RWPE1 (cell line): ENCODE measurements around the gene LRRC36.
"Not testable (repeated sequence)": the region's sequence is repeated elsewhere in the genome, so short reads cannot be mapped to it uniquely, and the experiment has no call there.

Experiments used
- CTCF ChIA-PET: fragments of 350-600 bp; sonication (Branson Sonifier 250); formaldehyde crosslinking; extraction: SDS; loops from one replicate; lab custom pipeline; 2021; lab: Yijun Ruan, JAX
- POLR2A ChIA-PET: fragments of 400-600 bp; formaldehyde crosslinking; extraction: SDS; loops from one replicate; lab custom pipeline; 2020; ENCODE audit warnings: antibody characterized with exemption; ENCODE audit not compliant: low non-redundant PET; lab: Yijun Ruan, JAX
- DNase-seq: peaks from one replicate; pipeline ENCODE4 v3.0.0; 2012; ENCODE audit warnings: low spot score
- H3K27ac ChIP-seq: fragments of 450-650 bp; 2 replicates; pipeline ENCODE4 v1.5.1; 2017
- CTCF ChIP-seq: fragments of 450-650 bp; conservative IDR thresholded peaks from 2 replicates; pipeline ENCODE4 v1.5.1; 2017; ENCODE audit warnings: low read depth, mild to moderate bottlenecking

The LRRC36 gene

GRCh38 chr16:67413978-67414911 is 87.6 kb downstream of the LRRC36 start:
- no peak overlapping the region for H3K27ac ChIP-seq
- no peak for TF ChIP-seq CTCF
- ChIA-PET POLR2A (interaction anchor here (0.6 kb wide), 1 partner anchor 35 kb away, joined by 5 read pairs; no protein-coding TSS in a partner anchor), CTCF (interaction anchor here (0.6 to 0.9 kb wide), 3 partner anchors 14 to 133 kb away, joined by 3 to 5 read pairs (median 4); no protein-coding TSS in a partner anchor)
- DNase-seq, result no peak

DNA sequence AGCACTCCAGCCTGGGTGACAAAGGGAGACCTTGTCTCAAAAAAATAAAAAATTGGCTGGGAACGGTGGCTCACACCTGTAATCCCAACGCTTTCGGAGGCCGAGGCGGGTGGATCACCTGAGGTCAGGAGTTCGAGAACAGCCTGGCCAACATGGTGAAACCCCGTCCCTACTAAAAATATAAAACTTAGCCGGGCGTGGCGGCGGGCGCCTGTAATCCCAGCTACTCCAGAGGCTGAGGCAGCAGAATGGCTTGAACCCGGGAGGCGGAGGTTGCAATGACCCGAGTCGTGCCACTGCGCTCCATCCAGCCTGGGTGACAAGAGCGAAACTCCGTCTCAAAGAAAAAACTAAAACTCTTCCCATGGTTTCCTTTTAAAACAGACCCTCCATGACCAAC is 88.8 kb downstream of the LRRC36 start:
- CTCF ChIA-PET, result interaction anchor here (0.9 kb wide), 1 partner anchor 9 kb away, joined by 3 read pairs; no protein-coding TSS in a partner anchor
- DNase-seq, POLR2A ChIA-PET: not testable (repeated sequence)
- peak overlapping the region; percentile 50 for H3K27ac ChIP-seq

DNA sequence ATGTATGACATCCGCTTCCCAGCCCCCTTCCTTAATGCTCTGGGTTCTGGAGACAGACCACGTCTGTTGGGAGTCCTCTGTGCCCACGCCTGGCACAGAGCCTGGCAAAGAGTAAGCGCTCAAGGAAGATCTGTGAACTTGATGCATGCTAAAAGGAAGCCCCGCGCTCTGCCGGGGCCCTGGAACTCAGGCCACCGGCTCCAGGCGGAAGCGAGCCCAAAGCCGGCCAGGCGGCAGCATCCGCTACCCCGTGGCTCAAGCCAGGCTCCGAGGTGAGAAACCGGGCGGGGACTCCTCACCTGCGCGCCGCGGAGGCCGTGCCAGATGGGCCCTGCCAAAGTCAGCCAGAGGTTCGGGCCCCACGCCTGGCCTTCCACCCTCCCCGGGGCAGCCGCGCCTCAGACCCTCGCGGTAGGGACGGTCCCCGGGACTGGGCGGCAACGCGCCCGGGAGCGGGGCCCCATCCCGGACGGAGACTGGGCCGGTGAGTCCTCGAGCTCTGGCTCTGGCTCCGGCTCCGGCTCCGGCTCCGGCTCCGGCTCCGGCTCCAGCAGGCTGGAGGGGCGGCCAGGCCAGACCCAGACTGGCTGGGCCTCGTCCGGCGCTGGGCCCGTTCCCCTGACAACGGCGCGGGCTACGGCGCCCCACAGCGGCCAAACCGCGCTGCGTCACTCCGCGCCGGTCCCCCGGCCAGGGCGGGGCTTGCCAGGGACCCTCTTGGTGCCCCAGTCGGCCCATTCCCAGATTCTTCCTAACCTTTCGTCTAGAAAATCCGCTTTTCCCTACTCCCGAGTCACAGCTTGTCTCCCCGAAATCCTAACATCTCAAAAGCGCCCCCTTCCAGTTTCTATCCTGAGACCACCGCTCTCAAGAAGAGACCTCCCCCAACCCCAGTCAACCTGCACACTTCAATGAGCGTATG is 89.5 kb downstream of the LRRC36 start, which contains the start of gene ZDHHC1:
TSS of gene ZDHHC1 (minus strand) at position 606 of the 922 bp plus-strand sequence. CDS start 8,702 bp downstream, outside the sequence.
- H3K27ac ChIP-seq, result peak within 1 kb of the TSS; percentile 50
- peak; percentile 52 for DNase-seq
- ChIA-PET CTCF (interaction anchor here (0.6 to 1.6 kb wide), 9 partner anchors 8 to 137 kb away, joined by 3 to 6 read pairs (median 3); no protein-coding TSS in a partner anchor), POLR2A (no interaction called here)
- TF ChIP-seq CTCF, result peak; percentile 79

- TF ChIP-seq CTCF, result no peak
- no peak for DNase-seq
- ChIA-PET POLR2A (no interaction called here), CTCF (interaction anchor here (0.6 to 1.6 kb wide), 7 partner anchors 10 to 139 kb away, joined by 3 to 5 read pairs (median 3); no protein-coding TSS in a partner anchor)
- no peak overlapping the region for H3K27ac ChIP-seq
Measured at GRCh38 chr16:67417333-67418061, 90.9 kb downstream of the LRRC36 start.

DNA sequence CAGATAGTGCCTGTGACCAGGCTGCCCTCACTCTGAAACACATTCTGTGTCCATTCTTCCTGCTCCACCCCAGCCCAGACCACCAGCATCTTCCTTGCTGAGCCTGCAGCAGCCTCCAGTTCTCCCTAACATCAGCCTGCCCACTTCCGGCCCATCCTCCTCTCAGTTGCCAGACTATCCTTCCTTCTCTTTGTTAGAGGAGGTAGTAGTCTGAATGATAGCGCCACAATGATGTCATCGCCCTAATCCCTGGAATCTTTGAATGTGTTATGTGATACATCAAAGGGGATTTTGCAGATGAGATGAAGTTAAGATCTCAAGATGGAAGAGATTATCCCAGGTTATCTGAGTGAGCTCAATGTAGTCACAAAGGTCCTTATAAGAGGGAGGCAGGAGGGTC is 92.9 kb downstream of the LRRC36 start:
- DNase-seq, result no peak
- no peak overlapping the region for H3K27ac ChIP-seq
- ChIA-PET POLR2A (no interaction called here), CTCF (interaction anchor here (0.6 to 1.3 kb wide), 2 partner anchors 9 to 46 kb away, joined by 4 to 6 read pairs; no protein-coding TSS in a partner anchor)
- no peak for TF ChIP-seq CTCF

DNA sequence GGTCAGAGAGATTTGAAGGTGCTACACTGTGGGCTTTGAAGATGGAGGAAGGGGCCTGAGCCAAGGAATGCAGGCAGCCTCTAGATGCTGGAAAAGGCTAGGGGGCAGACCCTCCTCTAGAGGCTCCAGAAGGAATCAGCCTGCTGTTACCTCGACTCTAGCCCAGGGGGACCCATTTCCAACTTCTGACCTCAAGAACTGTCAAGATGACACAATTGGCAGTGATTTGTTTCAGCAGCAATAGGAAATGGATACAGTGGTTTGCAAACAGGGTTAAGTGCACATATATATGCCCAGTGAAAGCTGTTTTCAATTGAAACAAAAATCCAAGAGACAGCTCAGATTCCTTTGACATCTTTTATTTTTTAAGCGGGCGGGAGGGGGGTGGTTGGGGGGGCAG is 93.3 kb downstream of the LRRC36 start:
- TF ChIP-seq CTCF, result no peak
- no peak for DNase-seq
- ChIA-PET POLR2A (no interaction called here), CTCF (interaction anchor here (0.7 to 1.3 kb wide), 2 partner anchors 9 to 10 kb away, joined by 4 to 6 read pairs; no protein-coding TSS in a partner anchor)
- H3K27ac ChIP-seq, result no peak overlapping the region
